HG02870 (cell line): ENCODE measurements around the gene C5orf58.

Experiments
- ATAC-seq: cut with Tn5 transposase; IDR thresholded peaks from one replicate; pipeline ENCODE4 v1.9.1; 2021; ENCODE audit warnings: mild to moderate bottlenecking, moderate library complexity; ENCODE audit not compliant: unreplicated experiment

C5orf58 gene

DNA sequence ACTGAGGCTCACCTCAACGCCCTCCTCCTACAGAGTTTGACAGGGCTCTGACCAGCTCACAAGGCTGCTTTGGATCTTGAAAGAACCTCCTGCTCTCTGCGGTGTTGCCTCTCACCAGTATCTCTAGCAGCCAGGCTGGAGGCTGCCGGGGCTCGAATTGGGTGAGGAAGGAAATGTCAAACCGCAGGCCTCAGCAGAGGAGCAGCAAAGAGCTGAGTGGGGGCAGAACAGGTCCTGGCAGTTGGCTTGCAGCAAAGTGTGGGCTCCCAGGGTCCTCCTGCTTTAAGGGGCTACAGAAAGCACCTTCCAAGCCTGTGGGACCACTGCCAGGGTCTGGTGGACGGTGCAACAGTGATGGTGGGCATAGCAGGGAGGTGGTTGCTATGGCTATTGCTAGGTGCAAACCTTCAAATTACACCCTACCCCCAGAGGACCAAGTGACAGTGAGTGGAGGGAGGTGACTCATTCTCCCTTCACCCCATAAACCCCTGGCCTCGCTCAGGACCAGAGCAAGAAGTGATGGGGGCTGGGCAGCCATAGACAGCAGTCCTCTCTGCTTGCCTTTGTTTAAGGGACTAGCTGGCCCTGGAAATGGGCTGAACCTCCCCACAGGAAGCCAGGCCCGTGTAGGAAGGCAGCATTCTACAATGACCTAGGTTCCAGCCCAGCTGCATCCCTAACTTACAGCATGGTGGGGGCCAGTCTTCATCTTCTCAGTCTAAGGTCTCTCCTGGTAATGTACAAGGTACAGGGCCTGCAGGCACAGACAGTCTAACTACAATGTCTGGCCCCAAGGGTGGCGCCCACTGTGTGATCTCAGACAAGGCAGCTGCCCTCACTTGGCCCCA, 46.0 kb downstream of the C5orf58 start:
- peak; percentile 86 for ATAC-seq

DNA sequence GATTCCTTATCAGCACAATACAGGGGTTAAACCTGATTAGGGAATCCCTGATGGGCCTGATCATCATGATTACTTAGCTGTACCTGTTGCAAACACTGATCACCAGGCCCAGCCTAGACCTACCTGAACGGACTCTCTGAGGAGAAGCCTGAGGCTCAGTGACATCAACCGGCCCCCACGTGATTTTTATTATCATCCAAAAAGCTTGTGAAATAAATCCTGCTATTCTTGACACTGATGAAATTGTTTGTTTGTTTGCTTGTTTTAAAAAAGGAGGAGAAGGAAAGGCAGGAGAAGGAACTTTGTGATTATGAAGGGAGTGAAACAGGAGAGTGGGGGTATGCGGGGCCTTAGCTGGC, 46.7 kb downstream of the C5orf58 start:
- no peak for ATAC-seq

DNA sequence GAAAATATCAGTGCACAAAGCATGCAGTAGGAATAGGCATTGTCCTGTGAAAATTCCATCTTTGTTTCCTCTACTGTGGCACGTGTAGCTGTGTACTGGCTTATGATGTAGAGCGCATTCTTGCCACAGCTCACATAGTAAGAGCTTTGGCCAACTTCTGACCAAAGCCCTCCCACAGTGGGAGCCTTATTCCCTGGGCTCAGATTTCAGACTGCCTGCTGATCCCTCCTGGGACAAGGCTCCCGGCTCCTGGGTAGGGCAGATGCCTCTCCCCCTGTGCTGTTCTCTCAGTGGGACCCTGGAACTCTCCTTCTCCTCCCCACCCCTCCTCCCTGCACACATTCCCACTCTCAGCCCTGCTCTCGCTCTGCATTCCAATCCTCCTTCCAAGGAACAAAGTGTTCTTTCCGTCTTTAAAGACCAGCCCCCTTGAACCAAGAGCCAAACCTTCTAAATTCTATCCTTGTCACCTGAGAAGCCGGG, 47.3 kb downstream of the C5orf58 start:
- no peak for ATAC-seq

DNA sequence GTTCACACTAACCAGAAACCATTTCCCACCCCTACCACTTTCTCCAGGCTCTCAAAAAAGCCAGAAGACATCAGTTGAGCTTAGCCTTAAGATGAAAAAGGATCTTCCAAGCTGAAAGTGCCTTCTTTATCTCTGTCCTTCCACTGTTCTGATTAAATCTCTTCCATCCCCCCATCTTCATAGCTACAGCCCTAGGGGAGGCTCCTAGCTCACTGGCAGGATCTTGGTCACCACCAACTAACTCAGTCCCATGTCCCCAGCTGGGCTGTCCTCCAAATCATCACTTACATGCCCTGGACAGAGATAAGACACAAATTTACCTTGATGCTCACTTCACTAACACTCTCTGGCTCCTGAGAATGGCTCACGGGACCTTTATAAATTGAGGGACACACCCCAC, 50.5 kb downstream of the C5orf58 start:
- ATAC-seq = no peak

DNA sequence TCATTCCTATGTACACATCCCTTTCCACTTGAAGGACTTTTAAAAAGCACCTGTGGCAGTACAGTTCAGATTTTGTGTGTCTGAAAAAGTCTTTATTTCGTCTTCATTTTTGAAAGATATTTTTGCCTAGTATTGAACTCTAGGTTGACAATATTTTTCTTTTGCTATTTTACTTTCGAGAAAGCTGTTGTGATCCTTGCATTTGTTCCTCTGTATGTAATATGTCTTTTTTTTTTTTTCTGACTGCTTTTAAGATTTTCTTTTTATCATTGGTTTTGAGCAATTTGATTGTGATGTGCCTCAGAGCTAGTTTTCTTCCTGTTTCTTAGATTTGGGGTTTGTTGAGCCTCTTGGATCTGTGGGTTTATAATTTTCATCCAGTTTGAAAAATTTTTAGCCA, 51.4 kb downstream of the C5orf58 start:
- ATAC-seq = no peak

DNA sequence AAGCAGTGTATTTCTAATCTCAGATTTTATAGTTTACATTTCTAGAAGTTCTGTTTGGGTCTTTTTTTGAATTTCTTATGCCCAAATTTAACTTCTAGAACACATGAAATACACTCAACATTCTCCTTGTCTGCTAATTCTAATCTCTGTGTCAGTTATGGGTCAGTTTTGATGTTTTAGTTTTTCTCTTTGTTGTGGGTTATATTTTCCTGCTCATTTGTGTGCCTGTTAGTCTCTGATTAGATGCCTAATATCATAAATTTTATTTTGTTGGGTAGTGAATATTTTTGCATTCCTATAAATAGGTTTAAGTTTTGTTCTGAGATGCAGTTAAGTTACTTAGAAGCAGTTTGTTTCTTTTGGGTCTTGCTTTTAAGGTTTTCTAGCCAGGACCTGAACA, 52.4 kb downstream of the C5orf58 start:
- ATAC-seq = no peak

DNA sequence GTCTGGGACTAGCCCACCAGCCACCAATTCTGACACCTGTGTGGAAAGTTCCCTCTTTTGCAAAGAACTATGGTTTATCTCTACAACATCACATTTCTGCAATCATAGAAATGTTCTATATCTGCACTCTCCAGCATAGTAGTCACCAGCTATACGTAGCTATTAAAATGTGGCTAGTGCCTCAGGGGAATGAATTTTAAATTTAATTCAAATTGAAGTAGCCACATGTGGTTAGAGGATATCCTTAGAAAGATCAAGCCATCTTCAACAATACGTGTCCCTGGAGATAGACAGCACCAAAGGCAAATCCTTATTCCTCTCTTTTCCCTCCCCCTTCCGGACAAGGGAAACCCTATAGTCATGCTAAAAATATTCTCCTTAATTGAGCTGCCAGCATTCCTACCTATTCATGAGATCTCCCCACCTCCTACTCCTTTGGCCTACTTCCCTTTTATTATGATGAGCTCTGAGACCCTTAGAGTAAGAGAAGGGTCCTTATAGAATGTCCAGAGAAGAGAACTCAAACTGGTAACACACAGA, 53.7 kb downstream of the C5orf58 start:
- no peak for ATAC-seq

DNA sequence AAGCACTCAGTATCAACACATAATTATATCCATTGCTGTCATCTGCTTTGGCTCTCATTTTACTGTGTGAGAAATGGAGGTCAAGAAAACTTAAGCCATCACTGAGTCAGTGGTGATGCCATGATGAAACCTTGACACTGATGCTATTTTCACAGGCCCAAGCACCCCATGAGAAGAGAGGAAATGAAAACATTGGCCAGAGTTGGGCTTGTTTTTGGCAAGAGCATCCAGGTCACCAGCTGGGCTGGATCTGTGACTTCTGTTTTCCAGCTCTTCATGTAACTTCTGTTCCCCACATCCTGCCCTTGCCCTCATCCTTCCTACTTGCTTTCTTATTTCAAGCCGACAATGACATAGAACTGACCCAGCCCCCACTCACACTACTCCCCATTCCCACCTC, 54.7 kb downstream of the C5orf58 start:
- no peak for ATAC-seq

DNA sequence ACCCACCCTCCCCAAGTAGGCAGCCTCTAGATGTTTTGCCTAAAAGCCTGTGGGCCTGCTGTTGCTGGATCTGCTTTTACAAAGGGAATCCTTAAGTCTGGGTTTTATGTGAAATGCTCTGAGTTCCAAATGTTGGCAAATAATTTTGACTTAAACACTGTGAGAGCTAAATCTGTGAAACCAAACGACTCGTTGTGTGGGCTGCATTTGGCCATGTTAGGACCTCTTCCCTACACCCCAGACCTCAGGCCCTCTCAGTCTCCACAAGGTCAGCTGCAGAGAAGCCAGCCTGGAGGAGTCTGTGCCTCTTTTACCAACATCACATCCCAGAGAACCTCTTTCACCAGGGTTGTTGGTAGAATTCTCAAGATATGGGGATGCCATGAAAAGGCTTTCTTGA, 55.4 kb downstream of the C5orf58 start:
- no peak for ATAC-seq

DNA sequence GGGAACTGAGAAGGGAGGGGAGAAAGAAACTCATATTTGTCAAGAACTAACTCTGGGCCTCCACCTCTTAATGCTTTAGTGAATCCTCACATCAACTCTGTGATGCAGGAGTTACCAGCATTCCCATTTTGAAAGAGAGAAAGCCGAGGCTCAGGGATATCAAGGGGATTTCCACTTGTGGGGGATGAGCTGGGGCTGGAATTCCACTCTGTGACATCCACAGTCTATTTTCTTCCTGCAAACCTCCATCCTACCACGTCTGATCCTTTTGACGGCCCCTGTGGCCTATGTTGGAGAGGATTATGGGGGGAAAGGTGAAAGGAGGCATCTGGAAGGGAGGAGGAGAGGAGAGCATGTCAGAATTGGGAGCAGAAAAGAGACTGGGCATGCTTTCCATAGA, 55.8 kb downstream of the C5orf58 start:
- ATAC-seq = no peak

DNA sequence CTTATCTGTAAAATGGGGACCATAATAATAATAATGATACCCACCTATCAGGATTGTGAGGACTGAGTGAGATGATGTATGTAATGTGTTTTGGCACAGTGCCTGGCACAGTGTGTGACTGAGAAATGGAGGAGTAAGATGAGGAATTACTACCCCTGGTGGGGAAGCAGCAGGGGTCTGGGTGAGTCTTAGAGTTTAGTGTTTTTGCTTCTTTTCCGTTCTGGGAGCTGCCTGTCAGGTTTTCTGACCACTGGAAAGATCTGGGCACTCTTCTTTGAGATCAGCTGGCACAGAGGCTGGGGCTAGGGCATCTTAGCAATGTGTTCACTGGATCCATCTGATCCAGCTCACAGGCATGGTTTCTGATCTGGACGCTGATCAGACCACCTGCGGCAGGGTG, 56.3 kb downstream of the C5orf58 start:
- no peak for ATAC-seq

DNA sequence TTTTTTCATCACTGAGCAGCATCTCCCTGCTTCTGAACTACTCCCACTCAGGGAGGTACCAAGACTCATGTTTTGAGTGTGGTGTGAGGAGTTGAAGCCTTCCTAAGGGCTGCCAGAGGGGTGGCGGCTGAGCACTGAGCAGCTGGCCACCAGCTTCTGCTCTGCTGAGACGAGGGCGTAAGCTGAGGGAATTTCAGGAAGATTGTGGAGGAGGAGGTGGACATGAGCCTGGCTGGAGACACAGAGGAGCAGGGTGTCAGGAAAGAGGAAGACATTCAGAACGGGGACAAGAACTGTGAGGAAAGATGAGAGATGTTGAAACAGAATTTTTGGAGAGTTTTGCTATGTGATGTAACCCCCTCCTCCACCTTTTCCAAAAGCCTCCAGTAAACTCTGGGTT, 57.0 kb downstream of the C5orf58 start:
- ATAC-seq = no peak

DNA sequence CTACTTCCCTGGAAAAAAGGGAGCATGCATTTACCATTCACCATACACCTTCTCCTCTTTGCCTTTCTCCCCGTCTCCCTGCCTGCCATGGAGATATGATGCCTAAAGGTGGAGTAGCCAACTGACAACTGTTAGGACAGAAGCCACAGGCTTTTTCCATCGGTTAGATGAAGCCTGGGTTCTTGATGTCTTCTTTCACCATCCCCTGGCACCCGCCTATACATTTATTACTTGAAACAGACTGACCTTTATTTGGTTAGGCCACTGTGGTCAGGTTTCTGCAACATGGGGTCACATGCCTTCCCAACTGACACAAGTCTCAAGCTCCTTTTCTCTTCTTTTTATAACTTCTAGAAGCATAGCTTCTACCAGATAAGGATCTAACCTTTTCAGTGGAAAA, 57.7 kb downstream of the C5orf58 start:
- ATAC-seq = no peak

DNA sequence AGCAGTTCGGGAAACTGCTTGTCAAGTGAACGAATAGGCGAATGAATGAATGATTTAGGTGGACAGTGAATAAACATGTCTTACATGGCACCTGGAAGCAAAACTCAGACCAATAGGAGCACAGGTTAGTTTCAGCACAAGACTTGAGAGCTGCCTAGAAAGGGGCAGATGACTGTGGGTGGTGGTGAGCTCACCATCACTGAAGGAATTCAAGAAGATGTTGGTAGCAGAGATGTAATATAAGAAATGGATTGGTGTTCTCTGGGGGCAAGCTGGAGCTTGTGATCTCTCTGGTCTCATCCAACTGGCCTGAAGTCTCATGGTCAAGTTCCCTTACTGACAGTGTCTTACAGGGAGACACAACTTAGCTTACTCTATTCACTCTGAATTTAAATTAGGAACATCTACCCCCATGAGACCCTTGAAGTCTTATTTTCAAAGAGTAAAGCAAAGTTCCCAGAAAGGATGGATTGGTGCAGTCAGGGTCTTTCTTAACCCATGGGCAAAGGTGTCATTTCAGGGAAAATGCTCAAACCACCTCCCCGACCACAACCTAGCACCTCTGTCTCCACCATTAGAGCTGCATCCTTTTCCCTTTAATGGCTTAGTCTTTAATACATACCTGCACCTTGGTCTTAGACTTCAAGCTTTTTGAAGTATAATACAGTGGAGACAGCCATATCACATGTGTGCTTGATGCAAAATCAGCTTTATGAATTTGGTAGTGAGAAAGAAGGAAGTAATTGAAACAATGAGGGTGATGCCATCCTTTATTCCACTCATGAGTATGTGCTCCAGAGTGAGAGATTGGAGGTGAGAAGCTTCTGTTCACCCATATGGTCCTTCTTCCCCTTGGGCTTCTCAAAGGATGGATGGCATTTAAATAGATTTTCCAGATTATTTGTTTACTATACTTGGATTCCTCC, 59.7 kb downstream of the C5orf58 start:
- no peak for ATAC-seq

DNA sequence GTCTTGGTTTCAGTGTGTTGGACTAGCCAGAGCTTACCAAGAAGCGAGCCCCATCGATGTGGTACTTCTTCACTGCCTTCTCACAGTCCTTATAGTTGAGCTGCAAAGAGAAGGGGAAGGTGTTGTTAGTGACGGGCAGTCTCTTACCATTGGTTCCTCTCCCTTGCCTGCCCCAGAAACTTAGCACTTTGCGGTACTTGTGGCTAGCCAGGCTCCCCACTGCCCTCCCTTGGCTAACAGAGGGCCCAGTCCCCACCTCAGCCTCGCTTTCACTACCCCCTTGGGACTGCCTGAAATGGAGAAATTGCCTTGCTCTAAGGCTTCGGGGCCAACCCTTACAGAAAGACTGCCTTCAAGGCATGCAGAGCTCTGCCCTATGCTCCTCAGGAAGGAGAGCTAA, 60.5 kb downstream of the C5orf58 start:
- peak; percentile 73 for ATAC-seq

DNA sequence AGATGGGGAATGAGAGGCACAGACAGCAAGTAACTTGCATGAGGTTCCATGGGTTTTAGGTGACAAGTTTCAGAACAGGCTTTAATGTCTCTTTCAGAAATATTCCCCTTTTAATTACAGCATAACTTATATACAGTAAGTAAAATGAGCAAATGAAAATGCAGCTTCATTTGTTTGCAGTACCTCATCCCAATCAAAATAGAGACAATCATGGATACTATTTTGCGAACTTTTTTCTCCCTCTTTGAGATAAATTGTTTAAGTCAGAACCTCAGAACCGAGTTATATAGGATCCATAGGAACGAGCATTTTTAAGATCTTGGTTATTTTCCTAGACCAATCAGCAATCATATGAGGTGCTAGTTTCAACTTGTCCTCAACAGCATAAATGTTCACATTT, 61.3 kb downstream of the C5orf58 start:
- no peak for ATAC-seq

DNA sequence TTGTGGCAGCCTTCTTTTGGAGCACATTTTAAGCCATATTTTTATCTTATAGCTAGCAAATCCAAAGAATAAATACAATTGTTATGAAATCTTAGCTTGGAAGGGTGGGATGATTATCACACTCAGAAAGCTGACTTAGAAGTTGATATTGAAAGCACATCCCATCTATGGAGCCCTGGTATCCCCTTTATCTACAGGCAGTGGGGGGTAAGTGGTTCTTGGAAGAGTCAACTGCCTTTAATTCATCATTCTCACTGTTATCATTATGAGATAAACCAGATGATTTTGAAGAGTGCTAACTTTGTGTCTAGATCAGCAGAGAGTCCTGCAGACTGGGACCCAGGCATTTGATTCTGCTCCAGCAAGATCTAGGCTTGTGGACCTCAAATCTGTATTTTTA, 61.8 kb downstream of the C5orf58 start:
- ATAC-seq = no peak
